G401.6 (cell line): ENCODE data around the gene NR1D1.
"Not testable (repeated sequence)": the region's sequence is repeated elsewhere in the genome, so short reads cannot be mapped to it uniquely, and the experiment has no call there.

Source experiments
- FAIRE-seq: peaks from 2 replicates; lab custom pipeline; 2012; peaks lifted over from hg19 to GRCh38; lab: Jason Lieb, UNC

NR1D1 gene

DNA sequence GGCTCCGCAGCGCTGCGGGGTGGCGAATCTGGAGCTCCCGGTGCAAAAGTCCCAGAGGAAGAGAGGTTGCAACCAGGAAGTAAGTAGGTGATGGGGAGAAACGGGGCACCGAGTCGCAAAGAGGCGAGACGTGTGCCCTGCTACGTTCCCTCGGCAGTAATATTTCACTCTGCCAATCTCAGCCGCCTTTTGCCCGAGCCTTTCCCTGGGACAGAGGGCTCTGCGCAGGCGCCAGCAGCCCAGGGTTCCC is at the start of gene NR1D1:
Gene NR1D1 (minus strand): TSS at position 171 of the 250 bp plus-strand sequence. CDS start 495 bp downstream, outside the sequence.
- FAIRE-seq, result no peak

- FAIRE-seq, result no peak
These were observed 48.1 kb upstream of the NR1D1 start for GRCh38 chr17:40148527-40148926.

DNA sequence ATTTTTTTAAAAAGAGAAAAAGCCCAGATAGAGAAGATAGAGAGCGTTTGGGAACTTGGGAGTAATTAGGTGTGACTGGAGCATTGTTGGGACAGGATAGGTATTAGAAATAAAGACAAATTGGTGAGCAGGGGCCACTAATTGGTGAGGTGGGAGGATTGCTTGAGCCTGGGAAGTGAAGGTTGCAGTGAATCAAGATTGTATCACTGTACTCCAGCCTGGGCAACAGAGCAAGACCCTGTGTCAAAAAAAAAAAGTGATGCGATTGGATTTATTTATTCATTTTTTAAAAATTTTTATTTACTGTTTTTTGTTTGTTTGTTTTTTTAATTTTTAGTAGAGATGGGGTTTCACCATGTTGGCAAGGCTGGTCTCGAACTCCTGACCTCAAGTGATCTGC is 45.1 kb upstream of the NR1D1 start:
- no peak for FAIRE-seq

- FAIRE-seq, result not testable (repeated sequence)
These were observed 42.8 kb upstream of the NR1D1 start for GRCh38 chr17:40143166-40143565.

DNA sequence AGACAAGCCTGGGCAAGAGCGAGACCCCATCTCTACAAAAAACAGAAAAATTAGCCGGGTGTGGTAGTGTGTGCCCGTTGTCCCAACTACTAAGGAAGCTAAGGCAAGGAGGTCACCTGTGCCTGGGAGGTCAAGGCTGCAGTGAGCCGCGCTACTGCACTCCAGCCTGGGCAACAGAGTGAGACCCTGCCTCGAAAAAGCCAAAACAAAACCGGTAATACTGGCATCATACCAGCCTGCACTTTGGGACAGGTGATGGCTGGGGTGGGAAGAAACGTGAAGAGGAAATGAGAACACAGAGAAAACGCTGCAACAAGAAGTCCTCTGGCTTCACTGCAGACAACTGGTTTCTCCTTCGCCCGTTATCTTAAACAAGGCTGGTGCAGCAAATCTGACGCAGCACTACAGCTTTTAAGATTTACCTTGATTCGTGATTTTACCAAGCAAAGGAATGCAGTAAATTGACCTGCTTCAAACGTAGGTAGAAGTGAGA is 39.2 kb upstream of the NR1D1 start:
- no peak for FAIRE-seq

DNA sequence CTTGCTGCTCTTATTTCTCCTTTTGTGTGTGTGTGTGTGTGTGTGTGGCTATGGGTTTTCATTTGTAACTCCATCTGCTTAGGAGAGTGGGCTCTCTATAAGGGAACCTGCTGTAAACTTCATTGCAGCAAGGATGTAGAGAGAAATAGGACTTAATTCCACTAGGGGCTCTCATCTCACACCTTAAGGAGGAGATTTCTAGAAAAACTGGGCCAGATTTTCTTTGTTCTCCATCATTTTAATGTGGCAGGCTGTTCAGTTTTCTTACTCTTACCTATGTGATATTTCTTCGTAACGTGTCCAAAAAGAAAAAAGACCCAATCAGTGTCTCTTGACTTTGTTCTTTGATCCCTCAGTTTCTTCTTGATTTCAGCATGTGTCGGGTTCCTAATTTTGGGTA is 35.4 kb upstream of the NR1D1 start:
- FAIRE-seq, result no peak

DNA sequence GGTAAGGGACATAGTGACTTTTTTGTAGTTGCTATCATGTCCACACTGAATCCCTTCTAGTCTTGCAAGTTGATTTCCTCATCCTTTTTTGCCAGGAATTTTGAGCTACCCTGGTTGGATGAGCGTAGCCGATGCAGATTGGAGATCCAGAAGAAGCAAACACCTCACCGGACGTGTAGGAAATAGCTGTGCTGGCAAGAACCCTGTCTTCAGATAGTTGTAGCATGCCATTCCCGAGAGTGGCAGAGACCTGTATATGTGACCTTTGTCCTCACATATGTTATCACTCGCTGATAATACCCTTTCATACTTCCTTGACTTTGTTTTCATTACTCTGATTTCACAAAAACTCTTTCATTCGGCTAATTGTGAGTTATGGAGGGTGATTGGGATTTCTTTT is 33.8 kb upstream of the NR1D1 start:
- FAIRE-seq, result no peak

DNA sequence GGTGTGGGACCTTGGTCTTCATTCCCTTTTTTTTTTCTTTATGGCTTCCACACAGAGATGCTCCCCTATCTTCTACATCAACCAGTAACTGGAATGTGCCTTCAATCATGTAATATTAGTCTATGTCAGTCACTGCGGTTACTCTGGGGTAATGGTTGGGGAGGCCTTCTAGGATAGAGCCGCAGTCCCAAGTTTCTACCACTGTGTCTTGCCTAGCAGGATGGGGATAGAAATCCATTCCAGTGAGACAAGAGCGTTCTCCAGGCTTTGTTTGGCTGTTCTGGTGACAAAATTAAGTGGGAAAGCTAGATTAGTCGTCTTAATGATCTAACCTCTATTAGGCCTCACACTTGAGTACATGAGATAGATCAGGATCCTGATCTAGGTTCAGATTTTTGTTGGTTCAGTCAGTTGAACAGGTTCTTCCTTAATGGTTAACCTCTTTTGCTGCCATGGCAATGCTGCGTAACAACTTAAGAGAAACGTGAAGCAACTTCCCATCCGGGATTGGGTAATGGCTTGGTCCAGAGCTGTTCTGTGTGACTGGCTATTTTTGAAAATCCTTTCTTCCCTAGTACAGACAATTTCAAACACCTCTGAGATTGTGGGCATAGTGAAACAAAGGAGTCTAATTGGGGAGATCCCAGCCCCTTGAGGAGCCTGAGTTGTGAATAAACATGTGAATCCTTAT is 30.1 kb upstream of the NR1D1 start:
- FAIRE-seq, result no peak

- FAIRE-seq, result no peak
These were observed 29.1 kb upstream of the NR1D1 start for GRCh38 chr17:40129498-40129897.

DNA sequence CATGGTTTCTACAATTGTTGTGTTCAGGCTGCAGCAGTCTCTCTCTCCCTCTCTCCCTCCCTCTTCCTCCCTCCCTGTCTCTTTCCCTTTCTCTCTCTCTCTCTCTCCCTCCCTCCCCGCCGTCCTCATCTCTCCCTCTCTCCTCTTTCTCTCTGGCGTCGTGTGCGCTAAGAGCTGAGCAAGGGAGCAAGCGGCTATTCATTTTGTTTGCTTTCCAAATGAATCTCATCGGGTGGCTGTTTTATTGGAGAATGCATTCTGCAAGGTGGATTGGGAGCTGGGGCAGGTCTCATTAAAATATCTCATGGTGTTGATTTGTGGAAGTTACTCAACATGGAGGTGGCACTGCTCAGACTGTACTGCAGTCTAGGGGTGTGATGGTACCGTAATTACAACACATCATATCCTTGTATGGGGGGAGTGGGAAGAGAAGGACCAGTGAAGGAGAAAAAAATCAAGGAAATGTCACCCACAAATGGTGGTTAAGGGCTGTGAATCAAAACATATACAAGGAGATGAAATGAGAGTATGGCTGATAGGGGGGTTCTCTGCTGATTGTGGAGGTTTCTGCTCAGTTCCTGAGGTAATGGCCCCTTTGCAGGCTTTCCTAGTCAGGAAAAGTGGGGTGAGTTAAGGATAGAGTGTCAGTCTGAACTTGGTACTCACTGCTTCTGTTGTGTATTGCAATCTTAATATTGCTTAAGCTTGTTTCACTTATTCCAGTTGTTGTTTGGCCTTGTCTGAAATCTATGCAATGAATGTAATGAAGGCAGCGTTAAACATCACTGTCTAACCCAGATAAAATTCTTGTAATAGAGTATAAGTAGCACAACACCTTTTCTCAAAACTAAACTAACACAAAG is 24.1 kb upstream of the NR1D1 start:
- FAIRE-seq, result no peak

GRCh38 chr17:40123811-40124114 is 23.4 kb upstream of the NR1D1 start:
- FAIRE-seq, result no peak

- FAIRE-seq, result no peak
These were observed 22.8 kb upstream of the NR1D1 start for GRCh38 chr17:40122999-40123810.

DNA sequence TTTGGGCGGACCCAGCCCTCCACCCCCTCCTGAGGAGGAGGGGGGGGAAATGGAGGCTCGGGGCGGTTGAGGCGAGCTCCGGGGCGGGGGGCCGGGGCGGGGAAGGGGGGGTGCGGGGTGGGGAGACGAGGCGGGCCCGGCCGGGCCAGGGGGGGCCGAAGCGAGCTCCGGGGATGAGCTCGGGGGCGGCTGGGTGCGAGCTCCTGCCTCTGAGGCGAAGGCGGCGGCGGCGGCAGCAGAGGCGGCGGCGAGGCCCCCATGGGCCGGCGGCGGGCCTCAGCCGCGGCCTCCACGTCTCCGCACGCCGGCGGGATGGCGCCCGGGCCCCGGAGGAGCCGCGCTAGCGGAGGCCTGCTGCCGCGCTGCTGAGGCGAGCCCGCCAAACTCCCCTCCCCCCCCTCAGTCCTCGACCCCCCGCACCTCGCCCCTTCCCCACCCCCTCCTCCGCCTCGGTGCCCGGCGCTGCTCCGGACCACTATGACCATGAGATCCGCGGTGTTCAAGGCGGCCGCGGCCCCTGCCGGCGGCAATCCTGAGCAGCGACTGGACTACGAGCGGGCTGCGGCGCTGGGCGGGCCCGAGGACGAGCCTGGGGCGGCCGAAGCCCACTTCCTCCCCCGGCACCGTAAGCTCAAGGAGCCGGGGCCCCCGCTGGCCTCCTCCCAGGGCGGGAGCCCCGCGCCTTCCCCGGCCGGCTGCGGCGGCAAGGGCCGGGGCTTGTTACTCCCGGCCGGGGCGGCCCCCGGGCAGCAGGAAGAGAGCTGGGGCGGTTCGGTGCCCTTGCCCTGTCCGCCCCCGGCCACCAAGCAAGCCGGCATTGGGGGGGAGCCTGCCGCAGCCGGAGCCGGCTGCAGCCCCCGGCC is 22.0 kb upstream of the NR1D1 start:
- no peak for FAIRE-seq

GRCh38 chr17:40121181-40122135 is 21.1 kb upstream of the NR1D1 start, which contains the start of gene MSL1:
Gene MSL1 (plus strand): TSS chr17:40121971. CDS start chr17:40122613, 642 bp downstream.
- FAIRE-seq, result no peak

- no peak for FAIRE-seq
These were observed 14.7 kb upstream of the NR1D1 start for GRCh38 chr17:40115101-40115436.

GRCh38 chr17:40113907-40114245 is 13.5 kb upstream of the NR1D1 start:
- peak; percentile 88 for FAIRE-seq

DNA sequence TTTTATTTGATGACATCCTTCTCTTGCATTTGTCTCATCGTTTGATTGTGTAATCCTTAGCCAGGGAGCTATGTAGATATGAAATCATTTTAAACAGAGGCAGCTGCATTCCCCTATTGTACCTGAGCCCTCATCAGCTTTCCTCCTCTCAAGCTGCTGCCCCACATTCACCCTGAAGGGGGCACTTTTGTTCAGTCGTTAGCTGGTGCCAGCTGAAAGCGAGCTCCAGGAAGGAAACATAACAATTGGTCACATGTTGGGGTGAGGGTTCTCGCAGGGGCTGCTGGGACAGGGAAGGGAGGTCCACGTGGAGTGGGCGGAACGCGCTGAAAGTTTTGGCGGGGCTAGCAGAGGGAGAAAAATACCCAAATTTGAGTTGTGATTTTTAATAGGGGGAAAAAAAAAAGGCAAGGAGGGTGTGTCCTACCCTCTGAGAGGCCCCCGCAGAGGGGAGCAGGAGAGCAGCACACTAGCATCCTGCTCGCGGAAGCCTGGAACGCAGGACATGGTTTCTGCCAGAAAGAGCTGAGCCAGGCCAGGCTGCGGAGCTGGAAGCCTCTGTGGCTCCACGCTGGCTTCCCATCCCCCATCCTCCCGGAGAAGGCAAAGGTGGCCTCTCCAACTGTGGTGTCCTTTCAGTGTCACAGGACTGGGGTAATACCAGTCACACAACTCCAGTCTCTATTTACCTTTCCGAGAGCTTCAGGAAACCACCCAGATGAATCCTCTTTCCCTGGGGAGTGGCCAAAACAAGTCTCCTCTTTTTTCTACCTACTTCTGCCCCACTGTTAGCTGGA is 12.9 kb upstream of the NR1D1 start:
- FAIRE-seq, result peak; percentile 98

DNA sequence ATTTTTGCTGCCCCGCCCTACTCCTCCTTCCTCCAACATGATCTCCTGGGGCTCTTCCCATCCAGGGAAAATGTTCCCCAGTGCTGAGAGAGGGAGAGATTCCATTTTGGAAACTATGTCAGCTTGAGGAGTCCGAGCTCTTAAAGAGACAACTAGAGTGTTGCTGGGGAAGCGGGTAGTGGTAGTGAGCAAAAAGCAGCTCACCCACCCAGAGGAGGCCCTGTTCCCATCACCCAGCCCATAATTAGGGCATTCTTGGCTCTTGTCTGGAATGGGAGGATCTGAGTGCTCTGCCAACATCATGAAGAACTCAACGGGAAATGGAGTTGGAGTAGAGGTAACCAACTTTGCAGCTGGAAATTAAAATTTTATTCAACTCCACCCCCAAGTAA is 12.3 kb upstream of the NR1D1 start:
- no peak for FAIRE-seq

DNA sequence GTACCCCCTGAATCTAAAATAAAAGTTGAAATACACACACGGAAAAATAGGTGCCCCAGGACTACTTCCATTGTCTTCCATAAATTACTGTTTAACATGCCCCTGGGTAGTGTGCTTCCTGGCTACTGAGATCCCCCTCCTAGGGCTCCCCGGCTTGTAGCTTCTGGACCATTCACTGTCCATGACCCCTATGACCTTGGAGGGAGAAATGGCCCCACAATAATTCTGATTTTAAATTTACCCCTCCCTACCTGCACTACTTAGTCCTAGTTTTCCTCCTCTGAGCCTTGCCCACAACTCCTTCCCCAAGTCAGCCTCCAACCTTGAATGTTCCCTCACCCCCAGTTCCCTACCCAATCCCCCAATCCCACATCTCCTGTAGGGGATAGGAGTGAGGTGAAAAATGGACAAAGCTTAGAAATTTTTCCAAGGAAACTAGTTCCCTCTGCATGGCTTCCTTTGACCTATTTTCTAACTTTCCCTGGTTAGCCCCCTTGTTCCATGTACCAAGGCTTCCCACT is 11.9 kb upstream of the NR1D1 start:
- no peak for FAIRE-seq
